A204.1 (cell line): ENCODE data around the gene TRMO.
"Not testable (repeated sequence)": the region's sequence is repeated elsewhere in the genome, so short reads cannot be mapped to it uniquely, and the experiment has no call there.

Source experiments
- FAIRE-seq: peaks from 2 replicates; lab custom pipeline; 2012; peaks lifted over from hg19 to GRCh38; lab: Jason Lieb, UNC

Gene TRMO

DNA sequence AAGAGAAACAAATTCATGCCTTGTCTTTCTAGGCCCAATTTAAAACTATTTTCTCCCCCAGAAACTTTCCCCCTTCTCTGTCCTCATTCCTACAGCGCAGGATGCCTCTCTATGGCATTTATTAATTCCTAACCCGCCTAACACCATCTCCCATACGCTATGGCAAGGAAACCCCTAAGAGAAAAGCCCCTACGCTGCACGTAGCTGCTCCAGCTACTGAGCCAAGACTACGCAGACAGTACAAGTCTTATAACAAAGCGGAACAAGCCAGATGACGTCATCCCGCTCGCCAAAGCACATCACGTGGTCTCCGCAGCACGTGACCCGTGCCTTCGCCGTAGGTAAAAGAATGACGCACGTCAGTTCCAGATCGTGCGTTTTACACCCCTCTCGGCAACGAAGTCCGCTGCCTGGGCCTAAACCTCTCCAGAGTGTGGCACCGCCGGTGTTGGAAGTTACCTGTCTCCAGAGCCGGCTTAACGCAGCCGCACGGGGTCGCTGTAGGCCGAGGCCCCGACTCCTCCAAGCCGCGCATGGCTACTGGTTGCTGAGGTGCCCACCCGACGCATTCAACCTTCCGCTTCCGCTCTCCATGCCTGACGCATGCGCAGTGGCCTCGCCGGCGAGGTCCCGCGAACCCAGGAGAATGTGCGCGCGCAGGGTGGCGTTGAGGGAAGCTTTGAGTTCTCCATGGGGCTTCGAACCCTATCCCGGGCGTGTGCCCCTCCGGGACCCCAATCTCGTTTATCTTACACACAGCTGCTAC is at the start of gene TRMO:
TRMO (minus strand) TSS at position 542 of the 766 bp plus-strand sequence; CDS start at position 535, 7 bp downstream.
- FAIRE-seq = no peak

GRCh38 chr9:97970165-97970564 is 47.9 kb upstream of the TRMO start:
- FAIRE-seq = no peak

DNA sequence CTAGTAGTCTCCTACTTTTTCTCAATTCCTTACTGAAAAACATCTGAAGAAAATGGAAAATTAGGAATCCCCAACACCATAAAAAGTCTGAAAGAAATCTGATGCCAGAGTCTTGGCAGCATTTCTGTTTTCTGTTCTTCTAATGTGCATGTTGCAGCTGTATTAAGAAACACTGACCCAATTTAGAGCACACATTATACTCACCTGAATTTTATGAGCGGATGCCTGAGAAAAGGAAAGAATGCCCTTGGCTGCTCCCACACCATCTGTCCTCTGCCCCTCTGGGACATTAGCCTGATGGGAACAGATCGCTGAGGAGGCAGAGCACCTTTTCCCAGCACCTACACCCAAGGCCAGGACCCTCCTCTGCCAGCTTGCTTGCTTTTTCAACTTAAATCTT is 46.7 kb upstream of the TRMO start:
- no peak for FAIRE-seq

GRCh38 chr9:97966493-97966892 is 44.2 kb upstream of the TRMO start:
- FAIRE-seq = no peak

DNA sequence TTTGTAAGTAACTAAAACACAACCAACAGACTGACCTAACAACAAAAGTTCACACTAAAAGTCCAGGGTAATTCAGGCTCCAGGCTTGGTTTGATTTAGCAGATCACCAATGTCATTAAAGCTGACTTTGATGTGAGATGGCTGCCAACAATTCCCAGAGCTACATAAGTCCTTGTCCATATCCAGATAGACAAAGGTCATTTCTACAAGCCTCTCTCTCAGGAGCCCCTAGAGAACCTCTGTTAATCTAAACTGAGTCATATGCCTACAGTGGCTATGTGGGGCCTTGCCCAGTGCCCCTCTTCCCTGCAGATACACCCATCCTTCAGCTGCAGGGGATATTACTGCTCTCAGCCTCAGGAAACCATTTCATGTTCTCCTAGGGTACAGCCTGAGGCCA is 42.6 kb upstream of the TRMO start:
- FAIRE-seq = no peak

GRCh38 chr9:97963232-97963631 is 40.9 kb upstream of the TRMO start:
- no peak for FAIRE-seq

GRCh38 chr9:97962575-97962974 is 40.3 kb upstream of the TRMO start:
- no peak for FAIRE-seq

DNA sequence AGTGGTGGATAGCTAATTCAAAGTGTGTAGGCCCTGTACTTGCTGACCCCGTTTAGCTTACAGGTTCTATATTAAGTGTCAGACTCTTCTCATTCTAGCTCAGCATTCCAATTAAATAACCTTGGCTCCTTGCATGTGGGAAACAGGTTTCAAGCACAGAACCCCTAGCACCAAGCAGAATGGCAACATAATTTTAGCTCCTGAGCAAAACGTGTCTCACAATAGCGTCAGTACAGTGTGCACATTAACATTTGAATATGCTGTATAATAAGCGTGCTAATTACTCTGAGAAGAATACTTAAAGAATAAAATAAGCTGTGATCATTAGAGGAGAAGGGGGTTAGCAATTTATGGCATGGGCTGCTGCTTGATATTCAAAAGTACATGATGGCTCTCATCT is 39.8 kb upstream of the TRMO start:
- FAIRE-seq = no peak

DNA sequence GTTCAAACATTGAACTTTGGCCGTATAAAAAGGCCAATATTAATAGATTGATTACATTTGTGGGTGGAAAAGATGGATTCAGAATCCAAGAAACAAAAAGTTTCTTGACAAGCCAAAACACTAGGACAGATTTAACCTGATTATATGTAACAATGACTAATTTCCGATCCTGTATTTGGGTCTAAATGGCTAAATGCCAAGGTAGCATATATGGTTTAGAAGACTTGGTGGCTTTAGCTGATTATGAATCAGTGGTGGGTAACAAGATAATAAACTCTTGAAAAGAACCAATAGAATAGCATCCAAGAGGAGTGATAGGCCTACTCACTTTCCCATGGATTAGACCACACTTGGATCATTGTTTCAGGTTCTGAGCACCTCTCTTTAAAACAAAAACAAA is 39.1 kb upstream of the TRMO start:
- no peak for FAIRE-seq

DNA sequence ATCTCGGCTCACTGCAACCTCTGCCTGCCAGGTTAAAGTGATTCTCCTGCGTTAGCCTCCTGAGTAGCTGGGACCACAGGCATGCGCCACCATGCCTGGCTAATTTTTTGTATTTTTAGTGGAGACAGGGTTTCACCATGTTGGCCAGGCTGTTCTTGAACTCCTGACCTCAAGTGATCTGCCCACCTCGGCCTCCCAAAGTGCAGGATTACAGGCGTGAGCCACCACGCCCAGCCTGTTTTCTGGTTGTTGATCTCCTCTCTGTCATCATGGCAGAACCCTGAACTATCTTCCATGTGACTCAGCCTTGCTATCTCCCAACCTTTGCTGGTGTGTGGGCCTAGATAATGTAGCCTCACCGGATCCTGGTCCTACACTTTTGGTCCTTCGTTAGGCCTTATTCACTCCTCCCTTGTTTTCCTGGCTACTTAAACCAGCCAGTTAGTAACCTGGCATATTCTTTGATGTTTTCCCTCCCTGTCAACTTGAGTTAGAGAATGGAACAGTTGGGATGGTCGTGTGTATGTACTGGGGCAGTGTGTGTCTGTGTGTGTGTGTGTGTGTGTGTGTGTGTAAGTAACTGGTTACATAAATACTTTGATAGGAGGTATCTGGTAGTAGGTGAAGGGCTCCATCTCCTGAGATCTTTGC is 38.5 kb upstream of the TRMO start:
- FAIRE-seq = not testable (repeated sequence)

DNA sequence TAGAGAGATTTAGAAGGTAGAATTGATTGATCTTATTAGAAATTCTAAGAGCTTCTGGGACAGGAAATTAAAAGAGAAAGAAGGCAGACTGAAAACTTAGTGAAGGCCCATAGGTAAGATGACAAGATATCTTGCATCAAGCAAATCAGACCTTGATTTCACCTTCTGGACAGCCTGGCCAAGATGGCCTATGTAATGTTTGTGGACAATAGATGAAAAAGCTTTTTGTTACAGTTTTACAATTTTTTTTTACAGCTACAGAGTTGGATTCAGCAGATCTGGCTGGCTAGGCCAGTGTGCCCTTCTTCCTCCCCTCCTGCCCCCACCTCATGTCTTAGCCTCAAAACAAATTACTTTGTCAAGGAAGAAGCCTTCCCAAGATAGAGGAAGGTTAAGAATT is 37.3 kb upstream of the TRMO start:
- no peak for FAIRE-seq

- no peak for FAIRE-seq
These were observed 36.7 kb upstream of the TRMO start for GRCh38 chr9:97958812-97959511.

DNA sequence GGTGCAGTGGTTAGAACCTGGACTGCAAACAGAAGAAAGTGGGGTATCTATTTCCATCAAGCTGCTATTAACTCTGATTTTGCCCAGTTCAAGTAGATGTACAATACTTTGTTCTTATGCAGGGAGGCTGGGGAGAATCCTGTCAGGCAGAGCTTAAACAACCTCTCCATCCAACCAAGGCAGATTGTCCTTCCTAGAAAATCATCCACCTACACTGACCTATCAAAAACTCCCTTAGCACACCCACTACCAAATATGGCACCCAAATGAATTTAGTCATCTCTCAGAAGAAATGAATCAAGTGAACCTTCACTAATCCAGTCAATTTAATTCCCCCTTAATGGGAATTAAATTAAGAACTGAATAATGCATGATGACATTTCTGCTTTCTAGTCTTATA is 34.0 kb upstream of the TRMO start:
- FAIRE-seq = no peak

GRCh38 chr9:97954550-97954989 is 32.3 kb upstream of the TRMO start:
- FAIRE-seq = no peak

GRCh38 chr9:97950873-97951272 is 28.6 kb upstream of the TRMO start:
- not testable (repeated sequence) for FAIRE-seq

GRCh38 chr9:97947094-97947493 is 24.8 kb upstream of the TRMO start:
- not testable (repeated sequence) for FAIRE-seq

GRCh38 chr9:97945470-97945869 is 23.2 kb upstream of the TRMO start:
- FAIRE-seq = not testable (repeated sequence)

DNA sequence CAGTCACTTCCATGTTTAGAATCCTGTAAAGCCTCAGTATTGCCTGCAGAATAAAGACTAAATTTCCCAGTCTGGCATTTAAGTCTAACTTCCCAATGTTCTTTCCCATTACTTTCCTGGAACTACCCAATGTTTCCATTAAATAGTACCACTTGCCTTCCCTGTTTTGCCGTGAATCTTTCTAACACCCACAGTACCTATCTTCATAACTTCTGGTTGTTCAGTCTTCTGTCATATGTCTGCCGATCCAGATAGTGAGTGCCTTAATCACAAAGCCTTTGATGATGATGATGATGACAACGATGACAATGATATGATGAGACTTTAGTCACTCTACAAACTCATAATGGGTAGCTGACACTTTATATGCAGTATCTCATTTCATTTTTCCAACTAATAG is 22.3 kb upstream of the TRMO start:
- FAIRE-seq = no peak

- no peak for FAIRE-seq
These were observed 21.1 kb upstream of the TRMO start for GRCh38 chr9:97943308-97943855.

GRCh38 chr9:97941323-97941722 is 19.0 kb upstream of the TRMO start:
- FAIRE-seq = no peak

DNA sequence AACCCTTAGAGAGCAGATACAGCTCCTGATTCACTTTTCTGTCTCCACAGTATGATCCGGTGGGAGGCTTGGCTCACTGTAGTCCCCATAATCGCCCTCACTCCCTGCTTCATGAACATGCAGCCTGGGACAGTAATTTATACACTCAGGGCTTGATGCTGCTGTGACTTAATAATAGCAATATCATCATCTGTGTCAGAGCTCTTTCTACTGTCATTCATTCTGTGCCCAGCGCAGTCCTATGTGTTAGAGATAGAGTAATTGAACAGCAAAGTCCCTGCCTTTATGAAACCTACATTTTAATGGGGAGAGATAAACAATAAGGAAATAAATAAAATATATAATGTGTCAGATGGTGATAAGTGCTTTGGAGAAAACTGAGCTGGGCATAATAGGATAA is 18.4 kb upstream of the TRMO start:
- no peak for FAIRE-seq

DNA sequence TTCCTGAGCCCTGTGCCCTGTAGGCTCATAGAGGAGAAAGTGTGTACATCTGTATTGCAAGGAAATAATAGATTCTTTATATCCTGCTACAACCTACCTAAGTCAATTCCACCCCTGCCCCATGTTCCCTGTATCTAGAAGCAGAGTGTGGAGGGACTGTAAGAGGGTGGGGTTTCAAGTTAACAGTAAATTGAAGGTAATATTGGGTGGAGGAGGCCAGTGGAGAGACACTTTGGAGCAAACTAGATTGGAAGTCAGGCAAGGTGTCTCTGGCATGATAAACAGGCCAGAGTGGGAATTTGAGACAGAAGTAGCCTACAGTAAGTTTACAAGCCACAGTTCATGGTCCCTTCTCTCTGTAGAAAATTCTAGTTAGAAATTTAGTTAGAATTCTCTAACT is 17.9 kb upstream of the TRMO start:
- FAIRE-seq = no peak

DNA sequence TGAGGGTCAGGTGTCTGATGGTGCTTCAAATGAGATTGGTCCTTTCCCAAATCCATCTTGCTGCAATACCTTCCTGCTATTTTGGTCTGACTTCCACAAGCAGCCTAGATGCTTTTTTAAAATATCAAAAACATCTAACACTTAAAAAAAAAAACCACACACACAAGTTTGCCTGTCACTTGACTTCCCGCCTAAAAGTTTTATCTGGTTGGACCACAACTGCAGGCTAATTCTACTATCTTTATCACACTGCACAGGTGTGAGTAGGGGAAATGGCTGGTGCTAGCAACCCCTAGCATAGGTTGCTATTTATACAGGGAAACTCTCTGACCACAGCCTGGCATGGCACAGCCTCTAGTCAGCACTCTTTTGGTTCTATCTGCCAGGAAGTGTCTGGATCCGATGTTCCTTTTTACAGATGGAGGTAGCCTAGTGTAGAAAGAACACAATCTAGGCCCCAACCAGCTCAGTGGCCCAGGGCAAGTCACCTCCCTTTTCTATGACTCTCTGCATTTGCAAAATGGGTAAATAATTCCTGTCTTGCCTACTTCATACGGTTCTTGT is 15.9 kb upstream of the TRMO start, which contains the start of gene HEMGN:
HEMGN (minus strand) TSS at position 92 of the 564 bp plus-strand sequence; CDS start at position 56, 36 bp downstream.
- FAIRE-seq = no peak
